Upper lobe of left lung (tissue), 4 donors: ENCODE data around the gene PRKAR1B.

Experiments used
- POLR2A ChIP-seq, 4 donors: fragments of 450-650 bp; IDR thresholded peaks; one replicate each; pipeline ENCODE4 v1.5.1; 2016 to 2017; ENCODE audit warnings: antibody characterized with exemption in 4 of 4, mild to moderate bottlenecking in 2 of 4
- TF ChIP-seq, protein P1 (sequence below), 6 experiments: fragments of 450-650 bp in 4 of 6; fragments of 200-600 bp in 2 of 6; sonication (generic) in 2 of 6; IDR thresholded peaks; one replicate each; pipeline ENCODE4 v1.5.1; 2016 to 2019; ENCODE audit warnings: antibody characterized with exemption in 6 of 6

- TF ChIP-seq POLR2A (IDR thresholded peaks at IDR 0.05): no peak
- TF ChIP-seq, protein P1, sequence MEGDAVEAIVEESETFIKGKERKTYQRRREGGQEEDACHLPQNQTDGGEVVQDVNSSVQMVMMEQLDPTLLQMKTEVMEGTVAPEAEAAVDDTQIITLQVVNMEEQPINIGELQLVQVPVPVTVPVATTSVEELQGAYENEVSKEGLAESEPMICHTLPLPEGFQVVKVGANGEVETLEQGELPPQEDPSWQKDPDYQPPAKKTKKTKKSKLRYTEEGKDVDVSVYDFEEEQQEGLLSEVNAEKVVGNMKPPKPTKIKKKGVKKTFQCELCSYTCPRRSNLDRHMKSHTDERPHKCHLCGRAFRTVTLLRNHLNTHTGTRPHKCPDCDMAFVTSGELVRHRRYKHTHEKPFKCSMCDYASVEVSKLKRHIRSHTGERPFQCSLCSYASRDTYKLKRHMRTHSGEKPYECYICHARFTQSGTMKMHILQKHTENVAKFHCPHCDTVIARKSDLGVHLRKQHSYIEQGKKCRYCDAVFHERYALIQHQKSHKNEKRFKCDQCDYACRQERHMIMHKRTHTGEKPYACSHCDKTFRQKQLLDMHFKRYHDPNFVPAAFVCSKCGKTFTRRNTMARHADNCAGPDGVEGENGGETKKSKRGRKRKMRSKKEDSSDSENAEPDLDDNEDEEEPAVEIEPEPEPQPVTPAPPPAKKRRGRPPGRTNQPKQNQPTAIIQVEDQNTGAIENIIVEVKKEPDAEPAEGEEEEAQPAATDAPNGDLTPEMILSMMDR (IDR thresholded peaks at IDR 0.05): no peak
These were observed 41.1 kb upstream of the PRKAR1B start for GRCh38 chr7:767941-768731.
